Prostate gland (tissue), 2 donors: Measurements from ENCODE around the gene BEX4.

ENCODE experiments used
- POLR2A ChIP-seq: fragments of 450-650 bp; IDR thresholded peaks from one replicate; pipeline ENCODE4 v1.6.1; 2016; ENCODE audit warnings: antibody characterized with exemption, mild to moderate bottlenecking
- TF ChIP-seq, protein P1 (sequence below), 4 experiments: fragments of 200-600 bp in 2 of 4; fragments of 450-650 bp in 2 of 4; sonication (generic) in 2 of 4; IDR thresholded peaks; 1 replicate in 3 of 4; 2 replicates in 1 of 4; pipeline ENCODE4 v1.5.1; 2016 to 2019; ENCODE audit warnings: antibody characterized with exemption in 4 of 4, mild to moderate bottlenecking in 2 of 4, moderate library complexity in 2 of 4

DNA sequence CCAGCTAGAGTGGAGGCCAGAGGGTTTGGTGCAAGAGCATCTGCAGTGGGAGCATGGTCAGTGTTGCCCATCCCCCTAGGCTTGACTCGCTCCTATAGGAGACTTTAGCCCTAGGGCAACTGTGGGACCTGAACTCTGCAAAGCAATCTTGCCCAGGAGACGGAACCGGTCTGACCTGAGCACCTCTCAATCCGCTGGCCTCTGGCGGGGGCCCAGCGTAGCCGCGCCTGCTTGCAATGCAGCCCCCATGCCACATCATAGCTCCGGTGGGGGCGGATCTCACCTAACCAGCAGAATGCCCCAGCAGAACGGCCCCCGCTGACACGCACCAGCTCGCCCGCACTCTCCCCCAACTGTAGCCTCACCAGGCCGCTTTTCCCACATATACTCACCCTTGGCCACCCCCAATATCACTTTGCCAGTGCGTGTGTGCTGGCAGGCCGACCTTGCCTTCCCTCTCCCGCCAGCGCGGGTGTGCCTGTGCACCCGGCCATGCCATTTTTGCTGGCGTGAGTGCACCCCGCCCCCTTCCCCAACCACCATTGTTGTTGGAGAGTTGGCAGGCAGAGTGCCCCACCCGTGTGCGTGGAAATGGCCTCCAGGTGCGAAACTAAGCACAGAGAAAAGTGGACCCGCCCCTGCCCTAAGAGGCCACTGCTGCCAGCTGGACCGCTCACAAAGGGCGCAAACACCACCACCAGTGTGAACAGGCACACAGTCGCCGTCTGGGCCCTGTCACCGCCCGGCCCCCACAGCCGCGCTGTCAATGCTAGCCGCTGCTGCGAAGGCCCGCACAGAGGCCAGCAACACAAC lies 5.8 kb downstream of the BEX4 start:
- TF ChIP-seq POLR2A = no peak
- TF ChIP-seq, protein P1, sequence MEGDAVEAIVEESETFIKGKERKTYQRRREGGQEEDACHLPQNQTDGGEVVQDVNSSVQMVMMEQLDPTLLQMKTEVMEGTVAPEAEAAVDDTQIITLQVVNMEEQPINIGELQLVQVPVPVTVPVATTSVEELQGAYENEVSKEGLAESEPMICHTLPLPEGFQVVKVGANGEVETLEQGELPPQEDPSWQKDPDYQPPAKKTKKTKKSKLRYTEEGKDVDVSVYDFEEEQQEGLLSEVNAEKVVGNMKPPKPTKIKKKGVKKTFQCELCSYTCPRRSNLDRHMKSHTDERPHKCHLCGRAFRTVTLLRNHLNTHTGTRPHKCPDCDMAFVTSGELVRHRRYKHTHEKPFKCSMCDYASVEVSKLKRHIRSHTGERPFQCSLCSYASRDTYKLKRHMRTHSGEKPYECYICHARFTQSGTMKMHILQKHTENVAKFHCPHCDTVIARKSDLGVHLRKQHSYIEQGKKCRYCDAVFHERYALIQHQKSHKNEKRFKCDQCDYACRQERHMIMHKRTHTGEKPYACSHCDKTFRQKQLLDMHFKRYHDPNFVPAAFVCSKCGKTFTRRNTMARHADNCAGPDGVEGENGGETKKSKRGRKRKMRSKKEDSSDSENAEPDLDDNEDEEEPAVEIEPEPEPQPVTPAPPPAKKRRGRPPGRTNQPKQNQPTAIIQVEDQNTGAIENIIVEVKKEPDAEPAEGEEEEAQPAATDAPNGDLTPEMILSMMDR (IDR thresholded peaks at IDR 0.05) = no peak
